Posterior cingulate gyrus (tissue), 11 donors: ENCODE measurements around the gene ARL13A.
"Not testable (repeated sequence)": the region's sequence is repeated elsewhere in the genome, so short reads cannot be mapped to it uniquely, and the experiment has no call there.

Experiments
- DNase-seq, 10 donors: peaks; one replicate each; pipeline versions ENCODE4 v3.0.0 to v3.0.0-alpha.2; 2020 to 2021; ENCODE audit warnings: mixed read lengths in 3 of 10
- intact Hi-C: fragments of 100-400 bp; cut with DNase I; formaldehyde crosslinking; loops from one replicate; pipeline ENCODE4 v1.15.1; 2023

The ARL13A gene

DNA sequence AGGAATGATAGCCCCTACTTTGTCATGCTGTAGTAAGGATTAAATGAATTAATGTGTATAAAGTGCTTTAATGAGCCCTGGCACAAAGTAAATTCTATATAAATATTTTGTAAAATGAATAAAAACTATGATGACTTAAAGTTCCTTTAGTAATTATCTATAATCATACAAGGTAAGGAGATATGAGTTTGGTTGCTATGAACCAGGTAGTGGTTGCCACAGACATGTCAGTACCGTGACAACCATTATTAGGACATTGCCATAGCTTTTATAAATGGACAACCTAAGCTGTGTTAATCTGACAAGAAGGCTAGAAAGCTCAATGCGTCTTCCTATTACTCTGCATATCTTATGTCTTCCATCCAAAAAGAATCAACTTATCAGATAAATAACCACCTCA, at the start of gene ARL13A:
Gene ARL13A, plus strand, starts transcription at position 301 of the 400 bp plus-strand sequence. CDS start 3,982 bp downstream, outside the sequence.
- DNase-seq = no peak
- intact Hi-C loops = no loop called here

DNA sequence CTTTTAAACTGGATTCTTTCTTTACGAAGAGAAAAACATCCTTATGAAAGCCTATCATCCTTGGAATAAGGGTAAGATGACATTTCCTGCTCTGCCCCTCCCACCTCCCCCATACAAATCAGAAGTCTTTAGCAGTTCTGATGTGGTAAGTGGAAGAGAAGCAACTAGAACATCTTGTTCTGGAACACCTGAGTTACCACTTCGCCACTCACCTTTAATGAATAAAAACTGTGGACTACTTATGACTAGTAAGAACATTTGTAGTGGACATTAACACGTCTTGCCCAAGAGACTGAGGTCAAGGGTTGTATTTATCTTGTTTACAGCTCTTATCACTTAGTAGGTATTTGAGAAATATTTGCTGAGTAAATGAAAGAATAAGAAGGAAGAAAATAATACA, 45.1 kb upstream of the ARL13A start:
- DNase-seq = no peak
- intact Hi-C loops = no loop called here

DNA sequence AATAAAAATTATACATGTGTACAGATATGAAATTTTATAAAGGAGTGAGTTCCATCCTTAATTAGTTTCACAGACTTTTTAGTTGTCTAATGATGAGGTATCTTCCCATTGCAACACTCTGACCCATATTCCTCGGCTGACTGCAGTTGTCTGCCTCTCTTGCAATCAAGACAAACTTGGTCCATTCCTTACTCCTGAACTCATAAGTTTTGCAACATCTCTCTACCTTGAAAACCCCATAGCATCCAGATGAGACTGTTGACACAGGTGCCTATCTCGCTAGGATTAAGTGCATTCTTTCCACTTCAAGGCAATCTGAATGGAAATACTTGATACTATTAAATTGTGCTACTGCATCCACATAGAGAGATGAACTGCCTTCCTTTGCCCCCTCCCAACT, 43.1 kb upstream of the ARL13A start:
- DNase-seq = no peak
- intact Hi-C loops = no loop called here

DNA sequence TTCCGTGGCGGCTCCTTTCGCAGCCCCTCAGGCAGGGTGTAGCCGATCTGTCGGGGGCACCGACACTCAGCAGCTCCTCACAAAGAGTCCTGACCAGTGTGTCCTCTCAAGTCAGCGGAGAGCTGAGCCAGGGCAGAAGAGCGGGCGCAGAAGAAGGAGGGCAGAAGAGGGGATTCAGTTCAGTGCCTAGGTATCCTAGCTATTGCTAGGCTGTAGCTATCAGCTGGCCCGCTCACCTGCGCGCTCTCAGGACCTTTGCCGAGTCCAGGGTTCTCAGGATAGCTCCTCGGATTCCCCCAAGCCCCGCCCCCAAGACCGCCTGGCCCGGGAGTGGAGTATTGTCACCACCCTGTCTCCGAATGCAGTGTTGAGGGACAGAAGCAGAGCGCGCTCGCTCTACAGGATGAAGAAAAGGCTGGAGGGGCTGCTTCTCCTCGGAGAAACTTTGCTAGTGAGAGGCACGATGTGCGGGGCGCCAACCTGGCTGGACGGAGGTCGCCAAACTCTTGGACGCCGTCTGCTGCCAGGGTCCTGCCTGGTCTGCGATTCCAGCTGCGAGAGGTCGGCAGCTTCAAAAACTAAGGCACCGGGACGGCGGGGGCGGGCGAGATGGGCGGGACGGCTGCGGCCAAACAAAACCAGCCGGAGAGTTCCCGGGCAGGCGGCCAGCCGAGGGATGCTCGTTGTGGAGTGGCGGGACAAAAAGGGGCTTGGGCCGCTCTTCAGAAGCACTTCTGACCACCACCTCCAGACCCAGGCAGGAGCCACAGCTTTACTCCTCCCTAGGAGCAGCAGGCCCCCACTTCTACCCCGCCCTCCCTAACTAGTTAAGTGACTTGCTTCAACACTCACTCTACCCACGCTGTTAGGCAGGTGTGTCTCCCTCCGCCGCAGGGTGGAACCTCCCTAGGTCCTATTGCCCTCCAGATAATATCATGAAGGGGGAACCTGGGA, 40.6 kb upstream of the ARL13A start, which contains the start of gene XKRX:
Gene XKRX, minus strand, starts transcription at position 258 of the 954 bp plus-strand sequence. CDS start 613 bp downstream, outside the sequence.
- intact Hi-C loops = no loop called here
- peak in 6 of 10 donors; percentile 6 to 80 (median 44) for DNase-seq

DNA sequence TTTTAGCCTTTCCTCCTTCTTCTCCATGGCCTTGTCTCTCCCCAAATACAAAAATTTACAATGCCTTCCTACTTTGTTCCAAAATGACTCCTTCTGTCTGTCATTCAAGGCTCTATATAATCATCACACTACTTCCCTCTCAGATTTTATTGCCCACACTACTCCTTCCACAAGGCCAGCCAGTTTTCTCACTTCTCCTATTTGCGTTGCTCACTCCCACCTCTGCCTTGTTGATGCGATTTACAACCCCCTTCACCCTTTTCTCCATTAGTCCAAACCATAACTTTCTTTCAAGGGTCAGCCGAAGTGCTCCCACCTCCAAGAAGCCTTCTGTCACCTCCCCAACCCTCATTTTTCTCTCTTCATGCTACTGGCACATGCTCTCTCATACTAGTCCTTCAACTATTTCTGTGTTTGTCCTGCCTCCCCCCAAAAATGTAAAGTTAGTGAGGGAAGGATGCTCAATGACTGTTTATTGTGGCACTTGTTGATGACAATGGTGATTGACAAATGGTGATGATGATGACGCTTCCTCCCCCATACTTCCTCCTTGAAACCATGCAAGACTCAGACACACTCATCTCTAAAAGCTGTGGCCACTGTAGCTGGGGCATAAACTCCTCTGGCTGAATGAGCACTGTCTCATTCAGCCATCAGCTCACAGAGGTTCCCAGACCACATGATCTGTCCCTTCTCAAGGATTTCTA, 38.1 kb upstream of the ARL13A start:
- intact Hi-C loops = no loop called here
- no peak for DNase-seq

DNA sequence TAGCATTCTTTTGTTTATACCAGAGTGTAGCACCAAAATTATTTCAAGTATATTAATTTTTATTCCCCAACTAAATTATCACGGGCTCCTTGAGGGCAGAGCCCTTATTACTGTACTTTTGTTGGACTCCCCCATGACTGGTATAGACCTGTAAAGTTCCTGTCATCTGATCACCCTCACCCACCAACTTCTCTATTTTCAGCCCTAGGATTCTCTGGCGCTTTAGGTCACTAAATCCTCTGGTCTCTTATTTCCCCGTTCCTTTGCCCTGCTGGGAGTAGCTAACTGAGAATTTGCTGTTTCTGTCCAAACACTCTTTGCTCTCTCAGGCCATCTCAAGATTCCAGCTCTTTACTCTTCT, 37.6 kb upstream of the ARL13A start:
- intact Hi-C loops = no loop called here
- no peak for DNase-seq

DNA sequence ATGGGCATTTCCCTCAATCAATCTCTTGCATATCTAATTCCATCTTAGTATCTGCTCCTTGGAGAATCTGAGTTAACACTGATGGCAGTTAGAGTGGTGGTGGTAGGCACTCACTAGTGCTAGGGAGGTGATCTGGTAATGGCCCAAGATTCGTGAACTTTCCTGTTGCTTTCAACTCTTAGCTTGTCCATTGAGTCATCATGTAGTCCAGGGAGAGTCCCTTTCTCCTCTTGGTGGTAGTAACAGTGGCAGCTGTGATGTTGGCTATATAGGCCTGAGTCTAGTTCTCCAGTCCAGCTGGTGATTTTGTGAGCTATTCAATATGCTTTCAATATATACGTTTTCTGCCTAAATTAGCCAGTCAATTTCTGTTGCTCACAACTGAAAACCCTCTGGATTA, 33.7 kb upstream of the ARL13A start:
- intact Hi-C loops = no loop called here
- DNase-seq = no peak

DNA sequence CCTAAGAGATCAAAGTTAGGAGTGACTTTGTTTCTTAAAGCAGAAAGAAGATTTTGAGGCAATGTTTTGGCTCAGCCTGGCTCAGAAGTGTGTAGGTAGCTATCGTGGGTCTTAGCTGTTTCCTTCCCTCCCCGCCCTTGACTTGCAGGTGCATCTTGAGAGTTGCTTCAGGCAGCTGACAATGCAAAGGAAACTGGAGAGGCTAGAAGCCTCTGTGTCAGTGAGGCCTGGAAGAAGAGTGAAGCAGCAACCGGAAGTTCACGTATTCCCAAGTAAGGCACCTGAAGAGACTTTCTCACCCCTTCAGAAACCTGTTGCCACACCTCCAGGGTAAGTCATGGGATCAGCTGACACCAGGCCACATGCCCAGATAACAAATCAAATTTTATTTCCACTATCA, 30.2 kb upstream of the ARL13A start:
- intact Hi-C loops = no loop called here
- DNase-seq = no peak

DNA sequence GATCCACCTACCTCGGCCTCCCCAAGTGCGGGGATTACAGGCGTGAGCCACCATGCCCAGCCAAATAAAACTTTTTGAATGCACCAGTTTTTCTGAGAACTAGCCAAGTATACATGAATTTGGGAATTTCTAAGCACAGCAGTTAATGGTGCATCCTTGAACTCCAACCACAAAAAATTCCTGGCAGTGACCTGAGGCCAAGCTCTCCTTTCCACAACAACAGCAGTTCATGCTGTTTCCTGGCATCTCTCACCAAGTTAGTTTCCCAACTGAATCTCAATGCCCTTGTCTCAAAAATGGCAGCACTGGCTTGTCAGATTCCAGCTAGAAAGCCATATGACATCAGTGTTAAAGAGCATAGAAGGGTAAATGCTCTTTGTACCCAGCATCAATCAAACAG, 24.9 kb upstream of the ARL13A start:
- no peak for DNase-seq
- intact Hi-C loops = no loop called here

DNA sequence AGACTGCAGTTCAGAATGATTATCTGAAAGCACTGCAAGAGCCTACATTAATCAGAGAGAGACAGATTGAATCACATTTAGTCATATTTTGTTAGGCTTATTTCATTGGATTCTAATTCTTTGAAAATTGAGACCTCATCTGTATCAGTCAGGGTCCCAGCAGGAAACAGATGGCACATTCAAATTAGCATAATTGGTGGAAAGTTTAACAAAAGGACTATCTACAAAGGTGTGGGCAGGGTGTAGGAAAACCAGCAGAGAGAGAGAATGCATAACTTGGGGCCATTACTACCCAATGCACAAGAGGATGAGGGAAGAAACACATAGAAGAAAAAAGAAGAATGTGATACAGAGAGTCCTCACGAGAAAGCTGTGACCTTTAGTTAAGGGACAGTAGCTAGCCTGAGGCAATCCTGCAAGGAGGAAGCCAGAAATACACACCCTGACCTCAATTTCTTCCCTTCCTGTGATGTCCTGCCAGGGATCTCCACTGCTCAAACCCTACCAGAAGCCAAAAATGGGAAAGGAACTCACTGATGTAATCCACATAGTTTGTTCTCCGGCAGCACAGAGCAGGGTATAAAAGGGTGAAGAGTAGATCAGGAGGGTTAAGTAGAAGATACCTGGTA, 23.1 kb upstream of the ARL13A start:
- no peak for DNase-seq
- intact Hi-C loops = no loop called here

DNA sequence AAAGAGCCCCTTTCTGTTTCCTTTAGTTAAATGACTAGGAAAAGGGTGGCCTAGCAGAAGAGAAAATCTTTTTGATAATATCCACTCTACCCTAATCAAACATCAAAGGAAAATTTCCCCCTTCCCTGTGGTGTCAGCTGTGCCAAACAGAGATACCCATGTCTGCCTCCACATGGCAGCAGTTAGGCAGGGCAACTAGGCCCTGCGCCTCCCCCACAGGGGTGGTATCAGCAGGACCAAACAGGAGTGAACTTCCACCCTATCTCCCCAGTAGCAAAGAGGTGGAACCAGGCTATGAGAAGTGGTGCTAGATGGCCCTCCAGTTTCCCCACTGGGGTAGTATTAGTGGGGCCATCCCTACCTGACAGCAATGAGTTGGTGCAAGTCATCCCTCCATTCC, 21.0 kb upstream of the ARL13A start:
- intact Hi-C loops = no loop called here
- no peak for DNase-seq

DNA sequence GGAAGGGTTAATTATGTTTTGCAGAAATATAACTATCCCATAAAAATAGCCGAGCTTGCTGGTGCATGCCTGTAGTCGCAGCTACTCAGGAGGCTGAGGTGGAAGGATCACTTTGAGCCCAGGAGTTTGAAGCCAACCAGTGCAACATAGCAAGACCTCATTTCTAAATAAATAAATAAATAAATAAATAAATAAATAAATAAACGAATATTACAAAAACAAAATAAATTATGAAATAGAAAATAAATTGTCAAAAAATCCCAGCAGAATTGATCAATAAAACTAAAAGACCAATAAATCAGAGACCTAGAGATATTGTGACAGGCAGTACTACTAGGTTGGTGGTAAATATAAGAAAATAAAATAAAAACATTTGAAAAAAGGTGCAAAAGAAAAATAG, 6.7 kb upstream of the ARL13A start:
- no peak for DNase-seq
- intact Hi-C loops = no loop called here

DNA sequence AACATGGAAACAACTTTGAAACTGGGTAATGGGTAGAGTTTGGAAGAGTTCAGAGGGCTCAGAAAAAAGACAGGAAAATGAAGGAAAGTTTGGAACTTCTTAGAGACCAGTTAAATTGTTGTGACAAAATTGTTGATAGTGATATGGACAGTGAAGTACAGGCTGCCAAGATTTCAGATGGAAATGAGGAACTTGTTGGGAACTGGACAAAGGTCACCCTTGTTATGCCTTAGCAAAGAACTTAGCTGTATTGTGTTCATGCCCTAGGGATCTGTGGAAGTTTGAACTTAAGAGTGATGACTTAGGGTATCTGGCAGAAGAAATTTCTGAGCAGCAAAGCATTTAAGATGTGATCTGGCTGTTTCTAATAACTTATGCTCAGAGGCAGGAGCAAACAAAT, 5.1 kb upstream of the ARL13A start:
- intact Hi-C loops = no loop called here
- DNase-seq = no peak

DNA sequence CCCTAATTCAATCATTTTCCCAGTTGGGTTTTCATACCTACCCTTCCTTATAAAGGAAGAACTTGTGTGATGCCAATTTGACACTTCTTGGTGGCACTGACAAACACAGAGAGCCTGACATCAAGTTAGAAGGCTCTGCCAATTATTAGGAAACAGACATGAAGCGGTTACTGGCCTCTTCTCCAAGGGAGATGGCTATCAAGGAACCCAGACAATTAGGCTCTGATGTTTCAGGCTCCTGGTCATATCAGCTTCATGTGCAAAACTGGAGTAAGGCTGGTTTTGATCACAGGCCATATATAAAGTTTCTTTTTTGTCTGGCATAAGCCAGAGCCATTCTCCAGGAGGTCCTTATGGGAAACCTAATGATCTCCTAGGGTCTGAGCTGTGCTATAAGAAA, 428 bp downstream of the ARL13A start:
- intact Hi-C loops = no loop called here
- no peak for DNase-seq

DNA sequence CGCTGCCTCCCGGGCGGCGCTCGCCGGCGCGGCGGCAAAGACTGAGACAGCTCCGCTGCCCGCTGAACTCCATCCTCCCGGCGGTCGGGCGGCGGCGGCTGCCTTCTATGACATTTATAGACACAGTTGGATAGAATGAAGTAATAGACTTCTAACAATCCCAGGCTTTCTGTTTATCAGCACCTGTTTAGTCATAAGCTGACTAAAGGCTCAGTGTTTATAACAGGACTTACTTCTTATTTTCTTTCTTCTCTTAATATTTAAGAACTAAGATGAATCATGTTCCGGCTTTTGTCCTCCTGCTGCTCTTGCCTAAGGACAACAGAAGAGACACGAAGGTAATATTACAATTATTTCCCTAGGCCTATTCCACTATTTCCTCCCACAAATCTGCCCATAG, 3.9 kb downstream of the ARL13A start:
- intact Hi-C loops = no loop called here
- no peak for DNase-seq

DNA sequence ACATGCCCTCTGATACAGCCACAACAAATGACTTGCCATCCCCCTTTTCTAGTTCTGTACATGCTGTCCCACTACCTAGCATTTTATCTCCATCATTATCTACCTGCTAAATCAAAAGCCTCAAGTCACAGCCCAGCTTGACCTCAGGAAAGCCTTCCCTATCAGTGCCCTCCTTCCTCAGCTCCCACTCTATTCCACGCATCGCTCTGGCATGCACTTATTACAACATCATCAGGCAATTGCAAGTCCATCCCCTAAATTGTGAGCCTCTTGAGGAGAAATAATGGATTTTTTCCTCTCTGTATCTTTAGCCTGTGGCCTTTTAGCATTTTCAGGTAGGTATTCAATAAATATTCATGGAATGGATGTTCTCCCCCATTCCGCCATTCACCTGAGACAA, 5.7 kb downstream of the ARL13A start:
- no peak for DNase-seq
- intact Hi-C loops = no loop called here

DNA sequence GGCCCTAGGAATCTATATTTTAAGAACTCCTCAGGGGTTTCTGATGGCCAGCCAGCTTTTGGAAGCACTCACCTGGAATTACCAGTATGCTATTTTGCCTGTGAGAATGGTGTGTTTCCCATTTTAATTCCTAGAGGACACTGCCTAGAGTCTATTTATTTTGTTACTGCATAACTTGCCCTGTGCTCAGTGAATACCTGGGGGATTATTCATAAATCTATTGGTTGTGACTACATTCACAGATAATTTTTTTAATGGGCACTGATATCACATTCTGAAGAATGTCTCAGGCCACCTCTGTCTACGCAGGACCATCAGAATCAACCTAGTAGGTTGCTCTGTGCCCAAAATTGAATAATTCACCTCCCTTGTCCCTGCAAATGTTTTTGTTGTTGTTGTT, 6.7 kb downstream of the ARL13A start:
- DNase-seq = no peak
- intact Hi-C loops = no loop called here

DNA sequence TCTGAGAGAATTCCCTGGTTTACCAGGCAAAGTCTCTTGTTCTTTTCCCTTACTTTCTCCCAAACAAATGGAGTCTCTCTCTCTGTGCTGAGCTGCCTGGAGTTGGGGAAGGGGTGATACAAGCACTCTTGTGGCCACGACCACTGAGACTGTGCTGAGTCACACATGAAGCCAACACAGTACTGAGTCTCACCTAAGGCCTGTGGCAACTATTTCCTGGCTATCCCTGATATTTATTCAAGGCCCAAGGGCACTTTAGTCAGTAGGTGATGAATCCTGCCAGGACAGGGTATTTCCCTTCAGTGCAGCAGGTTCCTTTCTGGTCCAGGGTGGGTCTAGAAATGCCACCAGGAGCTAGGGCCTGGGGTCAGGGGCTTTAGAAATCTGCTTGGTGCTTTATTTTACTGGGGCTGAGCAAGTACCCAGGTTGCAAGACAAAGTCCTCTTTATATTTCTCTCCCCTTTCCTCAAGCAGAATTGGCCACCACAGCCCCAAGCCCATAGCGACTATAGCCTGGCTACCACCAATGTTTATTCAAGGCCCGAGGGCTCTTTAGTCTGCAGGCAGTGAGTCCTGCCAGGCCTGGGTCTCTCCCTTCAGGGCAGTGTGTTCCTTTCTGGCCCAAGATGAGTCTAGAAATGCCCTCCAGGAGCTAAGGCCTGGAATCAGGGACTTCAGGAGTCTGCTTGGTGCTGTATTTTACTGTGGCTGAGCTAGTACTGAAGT, 10.5 kb downstream of the ARL13A start:
- no peak for DNase-seq
- intact Hi-C loops = no loop called here

DNA sequence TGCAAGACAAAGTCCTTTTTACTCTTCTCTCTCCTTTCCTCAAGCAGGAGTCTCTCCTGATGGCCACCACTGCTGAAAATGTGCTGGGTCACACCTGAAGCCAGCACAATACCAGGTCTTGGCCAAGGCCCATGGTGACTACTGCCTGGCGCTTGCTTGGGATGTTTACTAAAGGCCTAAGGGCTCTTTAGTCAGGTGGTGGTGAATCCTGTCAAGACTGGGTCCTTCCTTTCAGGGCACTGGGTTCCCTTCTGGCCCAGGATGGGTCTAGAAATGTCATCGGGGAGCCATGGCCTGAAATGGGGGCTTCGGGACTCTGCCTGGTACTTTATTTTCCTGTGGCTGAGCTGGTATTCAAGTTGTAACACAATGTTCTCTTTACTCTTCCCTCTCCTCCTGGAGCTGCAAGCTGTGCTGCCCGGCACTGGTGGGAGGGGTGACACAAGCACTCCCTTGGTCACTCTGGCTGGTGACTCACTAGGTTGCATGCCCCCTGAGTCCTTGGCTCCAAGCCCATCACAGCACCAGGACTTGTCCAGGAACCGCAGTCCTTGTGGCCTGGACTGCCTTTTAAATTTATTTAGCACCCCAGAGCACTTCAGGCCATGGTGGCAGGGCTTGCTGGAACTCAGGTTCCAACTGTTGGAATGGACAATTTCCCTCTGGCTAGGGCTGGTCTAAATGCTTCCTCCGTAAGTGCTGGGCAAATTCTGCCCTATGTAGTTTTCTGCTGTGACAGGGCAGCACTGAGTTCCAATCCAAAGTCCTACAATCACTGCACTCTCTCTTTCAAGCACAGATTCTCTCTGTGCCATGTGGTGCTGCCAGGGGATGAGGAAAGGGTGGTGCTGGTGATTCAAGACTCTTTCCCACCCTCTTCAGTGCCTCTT, 11.3 kb downstream of the ARL13A start:
- intact Hi-C loops = no loop called here
- peak in 1 of 10 donors; percentile 13 for DNase-seq

DNA sequence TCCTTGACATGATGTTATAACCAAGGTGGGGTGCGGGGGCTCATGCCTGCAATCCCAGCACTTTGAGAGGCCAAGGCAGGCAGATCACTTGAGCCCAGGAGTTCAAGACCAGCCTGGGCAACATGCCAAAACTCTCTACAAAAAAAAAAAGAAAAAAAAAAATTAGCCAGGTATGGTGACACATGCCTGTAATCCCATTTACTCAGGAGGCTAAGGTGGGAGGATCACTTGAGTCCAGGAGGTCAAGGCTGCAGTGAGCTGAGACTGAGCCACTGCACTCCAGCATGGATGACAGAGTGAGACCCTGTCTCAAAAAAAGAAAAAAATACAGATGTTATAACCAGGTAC, 12.0 kb downstream of the ARL13A start:
- intact Hi-C loops = not testable (repeated sequence)

More for the DNA sequence above, 12.0 kb downstream of the ARL13A start:
- DNase-seq = not testable (repeated sequence)
